IMR-90 (cell line): Measurements from ENCODE around the gene PINK1. TPM values are rescaled to one million over a fixed set of nuclear protein-coding genes. Genes with fewer than 3 reads are reported as not detected.
A peak's percentile ranks its signal among the peaks of the same experiment; 100 is the strongest.
"Not testable (repeated sequence)": the region's sequence is repeated elsewhere in the genome, so short reads cannot be mapped to it uniquely, and the experiment has no call there.

Experiments
- ATAC-seq: fragments of 200-7000 bp; cut with Tn5 transposase; 2 replicates; pipeline ENCODE4 v1.9.1; 2020; ENCODE audit warnings: low read depth, mild to moderate bottlenecking, moderate library complexity
- BruUV-seq: library from RNA; stranded (reverse); fragments of 400-500 nt; replicated peaks from 2 replicates; lab custom pipeline; 2021; lab: Mats Ljungman, UMichigan
- CTCF ChIA-PET: fragments of 300-600 bp; formaldehyde crosslinking; extraction: SDS; loops from one replicate; lab custom pipeline; 2021; ENCODE audit warnings: antibody characterized with exemption; lab: Yijun Ruan, JAX
- POLR2A ChIA-PET: fragments of 300-600 bp; sonication (Branson Sonifier 250); formaldehyde crosslinking; loops from one replicate; lab custom pipeline; 2022; ENCODE audit warnings: antibody characterized with exemption; ENCODE audit not compliant: unreplicated experiment; lab: Charles Lee
- DNase-seq: peaks from one replicate; pipeline ENCODE4 v3.0.0; 2013
- H2AFZ ChIP-seq: replicated peaks from 2 replicates; pipeline ENCODE3; 2013; ENCODE audit warnings: low read length, mild to moderate bottlenecking; ENCODE audit not compliant: poor library complexity
- H2AK5ac ChIP-seq: 2 replicates; pipeline ENCODE4 v1.6.1; 2013; ENCODE audit warnings: low read depth, low read length, inconsistent platforms
- H2AK9ac ChIP-seq: replicated peaks from 2 replicates; pipeline ENCODE3; 2013; ENCODE audit warnings: mild to moderate bottlenecking, low read depth, low read length, moderate library complexity; ENCODE audit not compliant: poor library complexity
- H2BK120ac ChIP-seq: 2 replicates; pipeline ENCODE4 v1.6.1; 2013; ENCODE audit warnings: low read depth, low read length, inconsistent platforms
- H2BK15ac ChIP-seq: 3 replicates; pipeline ENCODE4 v1.6.1; 2013; ENCODE audit warnings: low read depth, low read length, inconsistent platforms
- H2BK20ac ChIP-seq: 2 replicates; pipeline ENCODE4 v1.6.1; 2013; ENCODE audit warnings: low read depth, mild to moderate bottlenecking, inconsistent platforms, low read length, moderate library complexity
- H2BK5ac ChIP-seq: 2 replicates; pipeline ENCODE4 v1.6.1; 2013; ENCODE audit warnings: mild to moderate bottlenecking, low read depth, low read length, inconsistent platforms; ENCODE audit not compliant: poor library complexity, severe bottlenecking
- H3K14ac ChIP-seq: replicated peaks from 2 replicates; pipeline ENCODE4 v1.6.1; 2013; ENCODE audit warnings: low read depth, low read length, inconsistent platforms
- H3K18ac ChIP-seq: 2 replicates; pipeline ENCODE4 v1.6.1; 2013; ENCODE audit warnings: low read depth, low read length, control low read depth
- H3K23ac ChIP-seq: 2 replicates; pipeline ENCODE4 v1.6.1; 2013; ENCODE audit warnings: low read depth, low read length, inconsistent platforms
- H3K27ac ChIP-seq: 2 replicates; pipeline ENCODE4 v1.5.1; 2013; ENCODE audit warnings: mild to moderate bottlenecking, control low read depth, low read length; ENCODE audit not compliant: insufficient read depth
- H3K27me3 ChIP-seq: 2 replicates; pipeline ENCODE4 v1.6.1; 2013; ENCODE audit warnings: low read length; ENCODE audit not compliant: control insufficient read depth, insufficient read depth
- H3K36me3 ChIP-seq: 2 replicates; pipeline ENCODE4 v1.6.1; 2013; ENCODE audit warnings: low read length, mixed read lengths; ENCODE audit not compliant: control insufficient read depth, insufficient read depth
- H3K4ac ChIP-seq: 2 replicates; pipeline ENCODE4 v1.6.1; 2013; ENCODE audit warnings: low read depth, low read length, inconsistent platforms
- H3K4me1 ChIP-seq: 2 replicates; pipeline ENCODE4 v1.6.1; 2013; ENCODE audit warnings: low read length, mixed read lengths; ENCODE audit not compliant: control insufficient read depth, insufficient read depth
- H3K4me2 ChIP-seq: 2 replicates; pipeline ENCODE4 v1.6.1; 2013; ENCODE audit warnings: low read depth, mild to moderate bottlenecking, control low read depth, low read length, moderate library complexity
- H3K4me3 ChIP-seq: 2 replicates; pipeline ENCODE4 v1.5.1; 2013; ENCODE audit warnings: low read depth, mild to moderate bottlenecking, control low read depth, low read length, moderate library complexity; ENCODE audit not compliant: insufficient read depth
- H3K56ac ChIP-seq: 2 replicates; pipeline ENCODE4 v1.6.1; 2013; ENCODE audit warnings: low read length, inconsistent platforms; ENCODE audit not compliant: insufficient read depth; ENCODE audit errors: extremely low read depth
- H3K79me1 ChIP-seq, 2 experiments: 2 replicates each; pipeline ENCODE4 v1.6.1; 2013; ENCODE audit warnings: low read length in 2 of 2, inconsistent platforms in 1 of 2, low read depth in 1 of 2
- H3K9ac ChIP-seq: 2 replicates; pipeline ENCODE4 v1.6.1; 2013; ENCODE audit warnings: low read depth, low read length, control low read depth
- H3K9me1 ChIP-seq: 2 replicates; pipeline ENCODE4 v1.6.1; 2013; ENCODE audit warnings: low read length, inconsistent platforms; ENCODE audit not compliant: insufficient read depth
- H3K9me3 ChIP-seq: 2 replicates; pipeline ENCODE4 v1.6.1; 2013; ENCODE audit warnings: low read length; ENCODE audit not compliant: control insufficient read depth, insufficient read depth
- H4K20me1 ChIP-seq: 2 replicates; pipeline ENCODE4 v1.6.1; 2013; ENCODE audit warnings: low read length, inconsistent platforms; ENCODE audit not compliant: insufficient read depth
- H4K5ac ChIP-seq: 2 replicates; pipeline ENCODE4 v1.6.1; 2013; ENCODE audit warnings: mild to moderate bottlenecking, low read depth, low read length, control low read depth
- H4K8ac ChIP-seq, 2 experiments: 2 replicates each; pipeline ENCODE4 v1.6.1; 2013; ENCODE audit warnings: low read depth in 2 of 2, low read length in 2 of 2, control low read depth in 1 of 2, inconsistent platforms in 1 of 2
- H4K91ac ChIP-seq: 2 replicates; pipeline ENCODE4 v1.6.1; 2013; ENCODE audit warnings: low read depth, low read length, inconsistent platforms; ENCODE audit not compliant: insufficient read depth
- WGBS, 2 experiments: methylation state at CpG; one replicate each; pipeline versions ENCODE4 v1.1.5 to v1.1.7; 2013; ENCODE audit warnings: missing lambda C conversion rate in 2 of 2; ENCODE audit not compliant: insufficient read length in 1 of 2; ENCODE audit errors: extremely low coverage in 2 of 2; 5-methylcytosine and 5-hydroxymethylcytosine counted together
- dilution Hi-C: fragments of 300-500 bp; cut with HindIII; formaldehyde crosslinking; loops from one replicate; pipeline ENCODE4 v1.14.3; 2018; ENCODE audit warnings: low sequenced_read_pairs; ENCODE audit not compliant: unreplicated experiment
- in situ Hi-C: fragments of 300-500 bp; cut with MboI; formaldehyde crosslinking; loops from 3 replicates; pipeline ENCODE4 v1.14.3; 2019; ENCODE audit warnings: low sequenced_read_pairs, inconsistent platforms, mixed read lengths
- intact Hi-C: fragments of 100-400 bp; cut with micrococcal nuclease; formaldehyde crosslinking; loops from 2 replicates; pipeline ENCODE4 v1.10.0; 2022
- polyA plus RNA-seq, 3 experiments: library from polyadenylated mRNA; depleted of rRNA; stranded (reverse); fragments of >200 nt; gene quantifications; 2 replicates each; pipeline ENCODE4 v1.2.3, GENCODE V29; 2012; ENCODE audit warnings: low replicate concordance in 1 of 3
- total RNA-seq: library from RNA; depleted of rRNA; stranded (reverse); fragments of >200 nt; gene quantifications from 2 replicates; pipeline ENCODE4 v1.2.3, GENCODE V29; 2012

PINK1 gene
- total and polyA plus RNA-seq, 2 of the 4 experiments (the other 2 are of a cell fraction) = 52.9 to 55.2 TPM

- CTCF ChIA-PET, BruUV-seq: not testable (repeated sequence)
These were observed 26.3 kb upstream of the PINK1 start for GRCh38 chr1:20606801-20607570.

More at GRCh38 chr1:20606801-20607570, 26.3 kb upstream of the PINK1 start:
- no CpG with 5 or more reads among the region's 7 CpGs for WGBS, 2 experiments
- POLR2A ChIA-PET, H3K18ac ChIP-seq, intact Hi-C loops, H3K9me3 ChIP-seq, H3K27me3 ChIP-seq, dilution Hi-C loops, H4K5ac ChIP-seq, H3K79me1 ChIP-seq, in situ Hi-C loops, ATAC-seq, H4K8ac ChIP-seq, H3K56ac ChIP-seq, H3K4me3 ChIP-seq, DNase-seq, H3K27ac ChIP-seq, H3K4me2 ChIP-seq, H4K20me1 ChIP-seq, H2BK20ac ChIP-seq, H2AK9ac ChIP-seq, H3K23ac ChIP-seq, H2AFZ ChIP-seq, H2BK5ac ChIP-seq, H3K36me3 ChIP-seq, H3K9ac ChIP-seq: not testable (repeated sequence)
- Histone ChIP-seq H3K4me1 (peaks cover 16% of the 10 kb centered on the region; the same call in 1 of the 2 replicates), H3K4ac (peak overlapping the region; percentile 74; the same call in 1 of the 2 replicates), H4K91ac (peak overlapping the region; percentile 19; the same call in 1 of the 2 replicates), H3K9me1 (peaks cover 16% of the 10 kb centered on the region), H3K14ac (0 out of 2 replicates have a peak overlapping the region, but pooled peaks have one; percentile 4), H2BK120ac (peak overlapping the region; percentile 70; the same call in 1 of the 2 replicates), H2AK5ac (0 out of 2 replicates have a peak overlapping the region, but pooled peaks have one; percentile 78), H2BK15ac (peak overlapping the region; percentile 58; the same call in 1 of the 3 replicates)
